K562 (cell line): ENCODE measurements around the gene HEMK1. TPM values are rescaled to one million over a fixed set of nuclear protein-coding genes. Genes with fewer than 3 reads are reported as not detected.

Experiments used
- EP300 ChIP-seq: IDR thresholded peaks from 2 replicates; pipeline ENCODE4 v1.6.1; 2012; ENCODE audit warnings: low read length, improper control_type of control experiment
- HBP1 ChIP-seq: fragments of 450-650 bp; formaldehyde crosslinking; IDR thresholded peaks from 2 replicates; pipeline ENCODE4 v1.4.0; 2022; ENCODE audit warnings: missing genetic modification characterization
- HLTF ChIP-seq: fragments of 450-650 bp; IDR thresholded peaks from 2 replicates; pipeline ENCODE4 v1.6.1; 2016
- IFI16 ChIP-seq: fragments of 250-450 bp; sonication (Bioruptor Pico); IDR thresholded peaks from 2 replicates; pipeline ENCODE4 v2.1.2; 2022; ENCODE audit warnings: mild to moderate bottlenecking, inconsistent platforms
- KDM2B ChIP-seq: fragments of 250-450 bp; sonication (Bioruptor Pico); IDR thresholded peaks from 2 replicates; pipeline ENCODE4 v1.8.0; 2021; ENCODE audit warnings: mild to moderate bottlenecking, moderate library complexity
- LEF1 ChIP-seq: fragments of 450-650 bp; IDR thresholded peaks from 2 replicates; pipeline ENCODE4 v1.6.1; 2016; ENCODE audit warnings: mild to moderate bottlenecking
- MTA1 ChIP-seq: fragments of 450-650 bp; IDR thresholded peaks from 2 replicates; pipeline ENCODE4 v1.6.1; 2017; ENCODE audit warnings: borderline replicate concordance
- NCOR1 ChIP-seq: fragments of 450-650 bp; IDR thresholded peaks from 2 replicates; pipeline ENCODE4 v1.6.1; 2016; ENCODE audit warnings: mild to moderate bottlenecking, moderate library complexity
- PHF20 ChIP-seq: fragments of 450-650 bp; IDR thresholded peaks from 2 replicates; pipeline ENCODE4 v1.6.1; 2018; ENCODE audit not compliant: partially characterized antibody
- PML ChIP-seq: IDR thresholded peaks from 2 replicates; pipeline ENCODE4 v1.6.1; 2012; ENCODE audit warnings: low read length, inconsistent platforms
- POLR2G ChIP-seq: fragments of 200-400 bp; formaldehyde crosslinking; IDR thresholded peaks from 2 replicates; pipeline ENCODE4 v1.6.1; 2017; ENCODE audit warnings: low read depth, mild to moderate bottlenecking, antibody characterized with exemption, low read length, moderate library complexity
- PPARD ChIP-seq: fragments of 250-450 bp; sonication (Bioruptor Pico); IDR thresholded peaks from 2 replicates; pipeline ENCODE4 v1.8.0; 2022; ENCODE audit warnings: inconsistent platforms, mild to moderate bottlenecking, moderate library complexity
- RCOR1 ChIP-seq, 2 experiments: IDR thresholded peaks; 2 replicates each; pipeline ENCODE4 v1.6.1; 2012; ENCODE audit warnings: low read depth in 2 of 2, low read length in 2 of 2, borderline replicate concordance in 1 of 2, improper control_type of control experiment in 1 of 2
- RFX1 ChIP-seq: fragments of 450-650 bp; IDR thresholded peaks from 2 replicates; pipeline ENCODE4 v1.6.1; 2016; ENCODE audit warnings: mild to moderate bottlenecking, moderate library complexity
- TEAD4 ChIP-seq, 2 experiments: sonication (generic) in 1 of 2; formaldehyde crosslinking in 1 of 2; IDR thresholded peaks; 2 replicates each; pipeline versions ENCODE4 v1.6.1 to v1.8.0; 2012 to 2022; ENCODE audit warnings: borderline replicate concordance in 1 of 2, inconsistent platforms in 1 of 2, low read length in 1 of 2, mild to moderate bottlenecking in 1 of 2, missing genetic modification reagents in 1 of 2
- ZBTB49 ChIP-seq: sonication (generic); formaldehyde crosslinking; IDR thresholded peaks from 2 replicates; pipeline ENCODE4 v1.8.0; 2022; ENCODE audit warnings: missing genetic modification reagents, mild to moderate bottlenecking, borderline replicate concordance
- ZFPM2 ChIP-seq: fragments of 250-450 bp; sonication (Bioruptor Pico); IDR thresholded peaks from 2 replicates; pipeline ENCODE4 v1.5.1; 2022; ENCODE audit warnings: mild to moderate bottlenecking
- ZNF3 ChIP-seq: fragments of 250-450 bp; sonication (Bioruptor Pico); IDR thresholded peaks from 2 replicates; pipeline ENCODE4 v1.5.0; 2021; ENCODE audit warnings: mild to moderate bottlenecking, moderate library complexity
- ZNF780A ChIP-seq: fragments of 250-450 bp; sonication (Bioruptor Pico); IDR thresholded peaks from 2 replicates; pipeline ENCODE4 v1.5.0; 2021; ENCODE audit warnings: mild to moderate bottlenecking
- polyA plus RNA-seq, 8 experiments: library from polyadenylated mRNA; depleted of rRNA in 4 of 8; stranded (reverse) in 5 of 8; unstranded in 3 of 8; fragments of >200 nt; fragmentation: Nextera tagmentation in 2 of 8; fragmentation: Illumina TruSeq in 1 of 8; extraction: Ambion mirVana in 2 of 8; extraction: Trizol in 1 of 8; gene quantifications; 2 replicates each; pipeline versions ENCODE4 v1.2.1 to v1.2.3, GENCODE V29; 2011 to 2014; ENCODE audit warnings: inconsistent platforms in 1 of 8, missing spikeins in 1 of 8
- total RNA-seq, 7 experiments: library from RNA; depleted of rRNA in 6 of 7; stranded (reverse); fragments of >200 nt in 6 of 7; fragmentation: Illumina TruSeq in 2 of 7; extraction: Trizol in 2 of 7; gene quantifications; 2 replicates each; pipeline versions ENCODE4 v1.2.1 to v1.2.3, GENCODE V29; 2011 to 2021; ENCODE audit warnings: low replicate concordance in 1 of 7
- TF ChIP-seq, protein P1 (sequence below): fragments of 450-650 bp; formaldehyde crosslinking; conservative IDR thresholded peaks from 2 replicates; pipeline ENCODE4 v1.4.0; 2022; ENCODE audit warnings: mild to moderate bottlenecking, missing genetic modification characterization
- TF ChIP-seq, protein P2 (sequence below): fragments of 250-450 bp; sonication (Bioruptor Pico); IDR thresholded peaks from 2 replicates; pipeline ENCODE4 v1.8.0; 2022; ENCODE audit warnings: inconsistent platforms

HEMK1 gene
- total and polyA plus RNA-seq, 9 of the 15 experiments (the other 6 are each of a cell fraction or from before 2014, with no cell fraction given): 2.0 to 16.8 (median 11.4) TPM

DNA sequence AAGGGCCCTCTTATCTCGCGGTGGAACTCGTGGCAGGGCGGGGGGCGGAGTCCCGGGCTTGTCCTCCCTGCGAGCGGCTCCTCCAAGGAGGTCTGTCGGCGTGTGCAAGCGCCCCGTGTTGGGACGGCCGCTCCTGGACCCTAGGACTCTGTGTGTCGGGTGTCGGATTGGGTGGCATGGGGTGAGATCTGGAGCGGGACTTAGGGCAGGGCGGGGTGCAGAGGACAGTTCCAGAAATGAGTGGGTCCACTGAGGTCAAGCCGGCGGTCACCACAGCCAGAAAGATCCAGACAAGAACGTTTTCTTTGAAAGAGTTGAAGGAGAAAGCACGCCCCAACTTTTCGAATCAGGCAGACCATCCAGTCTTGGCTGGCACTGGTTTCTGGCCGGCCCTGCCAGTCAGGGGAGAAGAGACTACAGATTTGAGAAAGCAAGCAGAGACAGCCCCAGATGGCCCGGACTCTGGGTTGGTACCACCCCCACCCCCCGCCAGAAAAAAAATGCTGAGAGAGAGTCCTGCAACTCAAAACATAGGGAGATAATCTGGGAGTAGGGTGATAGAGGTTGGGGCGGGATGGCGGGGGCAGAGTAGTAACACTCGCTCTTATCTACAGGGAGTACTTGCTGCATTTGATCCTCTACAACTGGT, 43.0 kb downstream of the HEMK1 start (continued):
- TF ChIP-seq KDM2B (no peak), TEAD4 (IDR thresholded peaks at IDR 0.05; ENCODE audit: low read length) (peak; percentile 58), TEAD4 (CRISPR knock-in tag; IDR thresholded peaks at IDR 0.05; ENCODE audit: borderline replicate concordance) (no peak), ZBTB49 (CRISPR knock-in tag) (no peak), HLTF (no peak), ZNF780A (CRISPR knock-in tag) (no peak), PPARD (no peak), RCOR1 (IDR thresholded peaks at IDR 0.05; ENCODE audit: borderline replicate concordance in 1 of 2, low read depth in 2 of 2, low read length in 2 of 2) (peak in 1 of 2 experiments; percentile 77; a peak in 3 of 4 replicates), LEF1 (no peak), EP300 (peak; percentile 77; the same call in 1 of the 2 replicates), ZNF3 (no peak), NCOR1 (peak; percentile 74), HBP1 (CRISPR knock-in tag) (no peak), PML (peak; percentile 22; the same call in 1 of the 2 replicates), POLR2G (peak; percentile 80), MTA1 (no peak; the same call in 1 of the 2 replicates), PHF20 (no peak), ZFPM2 (no peak), IFI16 (CRISPR knock-in tag) (no peak), RFX1 (no peak)
- TF ChIP-seq, protein P1, sequence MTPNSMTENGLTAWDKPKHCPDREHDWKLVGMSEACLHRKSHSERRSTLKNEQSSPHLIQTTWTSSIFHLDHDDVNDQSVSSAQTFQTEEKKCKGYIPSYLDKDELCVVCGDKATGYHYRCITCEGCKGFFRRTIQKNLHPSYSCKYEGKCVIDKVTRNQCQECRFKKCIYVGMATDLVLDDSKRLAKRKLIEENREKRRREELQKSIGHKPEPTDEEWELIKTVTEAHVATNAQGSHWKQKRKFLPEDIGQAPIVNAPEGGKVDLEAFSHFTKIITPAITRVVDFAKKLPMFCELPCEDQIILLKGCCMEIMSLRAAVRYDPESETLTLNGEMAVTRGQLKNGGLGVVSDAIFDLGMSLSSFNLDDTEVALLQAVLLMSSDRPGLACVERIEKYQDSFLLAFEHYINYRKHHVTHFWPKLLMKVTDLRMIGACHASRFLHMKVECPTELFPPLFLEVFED (CRISPR knock-in tag): 0 out of 2 replicates have a peak, but pooled peaks have one; percentile 29
- TF ChIP-seq, protein P2, sequence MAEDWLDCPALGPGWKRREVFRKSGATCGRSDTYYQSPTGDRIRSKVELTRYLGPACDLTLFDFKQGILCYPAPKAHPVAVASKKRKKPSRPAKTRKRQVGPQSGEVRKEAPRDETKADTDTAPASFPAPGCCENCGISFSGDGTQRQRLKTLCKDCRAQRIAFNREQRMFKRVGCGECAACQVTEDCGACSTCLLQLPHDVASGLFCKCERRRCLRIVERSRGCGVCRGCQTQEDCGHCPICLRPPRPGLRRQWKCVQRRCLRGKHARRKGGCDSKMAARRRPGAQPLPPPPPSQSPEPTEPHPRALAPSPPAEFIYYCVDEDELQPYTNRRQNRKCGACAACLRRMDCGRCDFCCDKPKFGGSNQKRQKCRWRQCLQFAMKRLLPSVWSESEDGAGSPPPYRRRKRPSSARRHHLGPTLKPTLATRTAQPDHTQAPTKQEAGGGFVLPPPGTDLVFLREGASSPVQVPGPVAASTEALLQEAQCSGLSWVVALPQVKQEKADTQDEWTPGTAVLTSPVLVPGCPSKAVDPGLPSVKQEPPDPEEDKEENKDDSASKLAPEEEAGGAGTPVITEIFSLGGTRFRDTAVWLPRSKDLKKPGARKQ: no peak
